Measurements from ENCODE around the gene TCF15. TPM values are rescaled to one million over a fixed set of nuclear protein-coding genes. Genes with fewer than 3 reads are reported as not detected.

The TCF15 gene
- polyA plus RNA-seq, 2 of the 4 experiments (the other 2 are of a cell fraction) = not detected

GRCh38 chr20:572727-573126 is 37.4 kb downstream of the TCF15 start (continued):
- TF ChIP-seq USF2 (IDR thresholded peaks at IDR 0.05) (no peak), POLR2A (IDR thresholded peaks at IDR 0.05; ENCODE audit: low read length) (no peak), EHF (CRISPR knock-in tag; IDR thresholded peaks at IDR 0.05) (no peak), ELK1 (IDR thresholded peaks at IDR 0.05; ENCODE audit: low read depth, low read length) (no peak), CBX8 (IDR thresholded peaks at IDR 0.05) (no peak)

GRCh38 chr20:571754-572441 is 38.2 kb downstream of the TCF15 start:
- ChIA-PET POLR2A (interaction anchor here (0.6 to 1.5 kb wide), 2 partner anchors 28 to 215 kb away, joined by 4 to 6 read pairs; partner anchors contain the start of gene CSNK2A1), CTCF (interaction anchor here (0.8 to 20.9 kb wide), 6 partner anchors 9 to 162 kb away, joined by 3 to 432 read pairs (median 8); no protein-coding TSS in a partner anchor)
- Histone ChIP-seq H3K27ac (no peak overlapping the region), H3K4me3 (no peak overlapping the region), H3K4me2 (peak overlapping the region; percentile 45), H3K4me1 (peaks cover 6% of the 10 kb centered on the region; the same call in 2 of the 3 replicates), H3K9me3 (no peaks in the 10 kb centered on the region)
- no peak for DNase-seq (ENCODE audit: low read depth in 1 of 2, low spot score in 1 of 2)
- 30% methylated on average over 22 of the region's 24 CpGs for WGBS (ENCODE audit: missing lambda C conversion rate)
- ATAC-seq = peak; percentile 32; a peak in 3 of 6 replicates
- TF ChIP-seq MAZ (IDR thresholded peaks at IDR 0.05; ENCODE audit: borderline replicate concordance, low read depth, low read length) (no peak), PHF8 (IDR thresholded peaks at IDR 0.05; ENCODE audit: borderline replicate concordance, low read depth) (no peak), HOXB13 (CRISPR knock-in tag; IDR thresholded peaks at IDR 0.05; ENCODE audit: low read depth) (no peak), GATA3 (IDR thresholded peaks at IDR 0.05; ENCODE audit: borderline replicate concordance) (no peak), REST (IDR thresholded peaks at IDR 0.05) (no peak), FOSL2 (IDR thresholded peaks at IDR 0.05) (no peak), FOSL2 (CRISPR knock-in tag; IDR thresholded peaks at IDR 0.05) (no peak), POLR2A (IDR thresholded peaks at IDR 0.05; ENCODE audit: low read length) (no peak), SMC3 (IDR thresholded peaks at IDR 0.05) (no peak), ESRRA (IDR thresholded peaks at IDR 0.05; ENCODE audit: borderline replicate concordance, low read length) (no peak), ELK1 (IDR thresholded peaks at IDR 0.05; ENCODE audit: low read depth, low read length) (no peak), FOXS1 (CRISPR knock-in tag; IDR thresholded peaks at IDR 0.05) (no peak), NPAS2 (CRISPR knock-in tag; IDR thresholded peaks at IDR 0.05; ENCODE audit: borderline replicate concordance) (no peak), ZNF302 (CRISPR knock-in tag; IDR thresholded peaks at IDR 0.05) (no peak), ZC3H11A (IDR thresholded peaks at IDR 0.05) (no peak), CTCF (IDR thresholded peaks at IDR 0.05) (no peak), EHMT2 (IDR thresholded peaks at IDR 0.05; ENCODE audit: low read depth) (no peak), RFX5 (IDR thresholded peaks at IDR 0.05) (no peak), JUN (IDR thresholded peaks at IDR 0.05) (no peak), CHD2 (IDR thresholded peaks at IDR 0.05; ENCODE audit: low read length, partially characterized antibody) (no peak)
- FAIRE-seq = no peak
